ENCODE measurements around the gene C1QA. TPM values are rescaled to one million over a fixed set of nuclear protein-coding genes. Genes with fewer than 3 reads are reported as not detected.

Gene C1QA
- total and polyA plus RNA-seq, 2 donors (not counting 1 experiment from before 2014, with no cell fraction given), result not detected

- H2AFZ ChIP-seq (ENCODE audit: low read length), result no peak overlapping the region
Observed at GRCh38 chr1:22677931-22678896, 41.8 kb downstream of the C1QA start.

GRCh38 chr1:22680726-22681125, 44.3 kb downstream of the C1QA start:
- Histone ChIP-seq H3K27ac (ENCODE audit: insufficient read depth, low read length) (no peak overlapping the region), H4K20me1 (ENCODE audit: control insufficient read depth, extremely low read depth, insufficient read depth, low read length) (no peaks in the 10 kb centered on the region), H3K9ac (ENCODE audit: insufficient read depth, low read length) (no peak overlapping the region), H3K27me3 (ENCODE audit: control insufficient read depth, insufficient read depth, low read length) (peaks cover 9% of the 10 kb centered on the region), H2AFZ (ENCODE audit: low read length) (no peak overlapping the region), H3K4me1 (ENCODE audit: control insufficient read depth, extremely low read depth, insufficient read depth, low read length) (no peaks in the 10 kb centered on the region), H3K4me3 (replicated peaks in 1 of 4; ENCODE audit: control extremely low read depth in 1 of 4, insufficient read depth in 1 of 4, low read depth in 3 of 4, low read length in 4 of 4) (no peak overlapping the region), H3K4me2 (ENCODE audit: extremely low read depth, insufficient read depth, low read length) (no peak overlapping the region), H3K36me3 (ENCODE audit: control insufficient read depth, insufficient read depth, low read length) (no peaks in the 10 kb centered on the region), H3K9me3 (ENCODE audit: control insufficient read depth, insufficient read depth, low read depth, low read length) (no peaks in the 10 kb centered on the region), H3K79me2 (ENCODE audit: control insufficient read depth, insufficient read depth, low read length) (no peaks in the 10 kb centered on the region)
- TF ChIP-seq CTCF (conservative IDR thresholded peaks at IDR 0.05 in 1 of 2, IDR thresholded peaks at IDR 0.05 in 1 of 2; ENCODE audit: low read depth in 1 of 2, low read length in 2 of 2), result no peak
- no peak for TF ChIP-seq EZH2 (IDR thresholded peaks at IDR 0.05; ENCODE audit: low read length, missing control alignments)
- DNase-seq (ENCODE audit: low read depth in 2 of 2), result no peak

More at GRCh38 chr1:22677931-22678896, 41.8 kb downstream of the C1QA start:
- Histone ChIP-seq H3K4me2 (ENCODE audit: extremely low read depth, insufficient read depth, low read length) (no peak overlapping the region), H3K4me1 (ENCODE audit: control insufficient read depth, extremely low read depth, insufficient read depth, low read length) (no peaks in the 10 kb centered on the region), H3K79me2 (ENCODE audit: control insufficient read depth, insufficient read depth, low read length) (no peaks in the 10 kb centered on the region), H3K27me3 (ENCODE audit: control insufficient read depth, insufficient read depth, low read length) (peaks cover 8% of the 10 kb centered on the region), H3K4me3 (replicated peaks in 1 of 4; ENCODE audit: control extremely low read depth in 1 of 4, insufficient read depth in 1 of 4, low read depth in 3 of 4, low read length in 4 of 4) (no peak overlapping the region), H4K20me1 (ENCODE audit: control insufficient read depth, extremely low read depth, insufficient read depth, low read length) (no peaks in the 10 kb centered on the region), H3K27ac (ENCODE audit: insufficient read depth, low read length) (no peak overlapping the region), H3K36me3 (ENCODE audit: control insufficient read depth, insufficient read depth, low read length) (no peaks in the 10 kb centered on the region), H3K9ac (ENCODE audit: insufficient read depth, low read length) (no peak overlapping the region), H3K9me3 (ENCODE audit: control insufficient read depth, insufficient read depth, low read depth, low read length) (no peaks in the 10 kb centered on the region)
- no peak for TF ChIP-seq CTCF (conservative IDR thresholded peaks at IDR 0.05 in 1 of 2, IDR thresholded peaks at IDR 0.05 in 1 of 2; ENCODE audit: low read depth in 1 of 2, low read length in 2 of 2)
- DNase-seq (ENCODE audit: low read depth in 2 of 2), result no peak

- H3K9me3 ChIP-seq (ENCODE audit: control insufficient read depth, insufficient read depth, low read depth, low read length), result no peaks in the 10 kb centered on the region
- no peaks in the 10 kb centered on the region for H3K79me2 ChIP-seq (ENCODE audit: control insufficient read depth, insufficient read depth, low read length)
- DNase-seq (ENCODE audit: low read depth in 2 of 2), result no peak
- no peaks in the 10 kb centered on the region for H3K4me1 ChIP-seq (ENCODE audit: control insufficient read depth, extremely low read depth, insufficient read depth, low read length)
- H3K9ac ChIP-seq (ENCODE audit: insufficient read depth, low read length), result no peak overlapping the region
- H3K27ac ChIP-seq (ENCODE audit: insufficient read depth, low read length), result no peak overlapping the region
- H3K36me3 ChIP-seq (ENCODE audit: control insufficient read depth, insufficient read depth, low read length), result no peaks in the 10 kb centered on the region
- H3K27me3 ChIP-seq (ENCODE audit: control insufficient read depth, insufficient read depth, low read length), result peaks cover 11% of the 10 kb centered on the region
- H3K4me2 ChIP-seq (ENCODE audit: extremely low read depth, insufficient read depth, low read length), result no peak overlapping the region
- H4K20me1 ChIP-seq (ENCODE audit: control insufficient read depth, extremely low read depth, insufficient read depth, low read length), result no peaks in the 10 kb centered on the region
- TF ChIP-seq CTCF (conservative IDR thresholded peaks at IDR 0.05 in 1 of 2, IDR thresholded peaks at IDR 0.05 in 1 of 2; ENCODE audit: low read depth in 1 of 2, low read length in 2 of 2) (no peak), EZH2 (IDR thresholded peaks at IDR 0.05; ENCODE audit: low read length, missing control alignments) (no peak)
- H3K4me3 ChIP-seq (replicated peaks in 1 of 4; ENCODE audit: control extremely low read depth in 1 of 4, insufficient read depth in 1 of 4, low read depth in 3 of 4, low read length in 4 of 4), result no peak overlapping the region
- H2AFZ ChIP-seq (ENCODE audit: low read length), result no peak overlapping the region
Observed at GRCh38 chr1:22681556-22682276, 45.3 kb downstream of the C1QA start.

Measured in fibroblast of lung (primary cell).